HK-2 (cell line): Measurements from ENCODE around the gene STIMATE.

Experiments
- DNase-seq: peaks from one replicate; pipeline ENCODE4 v3.0.0-alpha.2; 2018; ENCODE audit not compliant: unreplicated experiment

STIMATE gene

GRCh38 chr3:52791366-52791765 lies 106.0 kb downstream of the STIMATE start:
- DNase-seq = no peak

- DNase-seq = no peak
Measured at GRCh38 chr3:52790741-52791140, 106.6 kb downstream of the STIMATE start.

- DNase-seq = no peak
Measured at GRCh38 chr3:52790337-52790736, 107.0 kb downstream of the STIMATE start.

GRCh38 chr3:52789746-52790040 lies 107.7 kb downstream of the STIMATE start:
- DNase-seq = no peak

GRCh38 chr3:52788890-52789745 lies 108.2 kb downstream of the STIMATE start:
- DNase-seq = no peak

GRCh38 chr3:52787672-52788625 lies 109.4 kb downstream of the STIMATE start:
- no peak for DNase-seq

- no peak for DNase-seq
Measured at GRCh38 chr3:52787246-52787645, 110.1 kb downstream of the STIMATE start.
